IPS-18c (cell line): ENCODE data around the gene CTNNB1.

ENCODE experiments used
- H3K4me3 ChIP-seq: 2 replicates; pipeline ENCODE4 v1.7.0; 2013; ENCODE audit warnings: low read depth, mild to moderate bottlenecking, low read length, moderate library complexity; ENCODE audit not compliant: insufficient read depth
- H3K9me3 ChIP-seq: one replicate; pipeline ENCODE4 v1.6.1; 2013; ENCODE audit warnings: mild to moderate bottlenecking, low read length, moderate library complexity; ENCODE audit not compliant: control insufficient read depth, insufficient read depth

The CTNNB1 gene

DNA sequence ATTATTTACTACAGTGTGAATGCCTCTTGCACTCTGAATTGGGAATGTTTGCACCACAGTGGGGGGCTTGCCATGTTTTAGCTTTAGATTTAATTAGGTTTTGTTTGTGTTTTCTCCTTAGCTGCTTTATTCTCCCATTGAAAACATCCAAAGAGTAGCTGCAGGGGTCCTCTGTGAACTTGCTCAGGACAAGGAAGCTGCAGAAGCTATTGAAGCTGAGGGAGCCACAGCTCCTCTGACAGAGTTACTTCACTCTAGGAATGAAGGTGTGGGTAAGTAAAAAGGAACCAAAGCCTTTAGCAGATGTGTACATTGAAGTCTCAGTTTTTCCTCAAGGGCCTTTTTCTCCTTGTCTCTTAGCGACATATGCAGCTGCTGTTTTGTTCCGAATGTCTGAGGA, 36.9 kb downstream of the CTNNB1 start:
- H3K9me3 ChIP-seq, result no peaks in the 10 kb centered on the region
- H3K4me3 ChIP-seq, result no peak overlapping the region; the same call in 1 of the 2 replicates

DNA sequence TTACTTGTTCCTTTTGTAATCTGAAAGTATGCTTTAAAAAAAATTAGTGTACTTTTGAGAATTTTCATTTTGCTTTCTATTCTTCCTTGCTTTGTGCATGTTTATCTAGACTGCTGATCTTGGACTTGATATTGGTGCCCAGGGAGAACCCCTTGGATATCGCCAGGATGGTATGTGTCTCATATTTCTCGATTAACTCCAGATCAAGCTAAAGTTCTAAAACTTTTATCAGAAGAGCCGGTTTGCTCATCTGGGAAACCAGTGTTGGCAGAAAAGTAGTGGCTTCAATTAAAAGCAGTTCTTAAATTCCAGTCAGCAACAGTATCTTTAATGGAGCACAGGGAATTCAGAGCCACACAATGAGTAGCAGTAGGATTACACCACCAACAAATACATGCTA, 38.6 kb downstream of the CTNNB1 start:
- H3K4me3 ChIP-seq, result no peak overlapping the region
- no peaks in the 10 kb centered on the region for H3K9me3 ChIP-seq

DNA sequence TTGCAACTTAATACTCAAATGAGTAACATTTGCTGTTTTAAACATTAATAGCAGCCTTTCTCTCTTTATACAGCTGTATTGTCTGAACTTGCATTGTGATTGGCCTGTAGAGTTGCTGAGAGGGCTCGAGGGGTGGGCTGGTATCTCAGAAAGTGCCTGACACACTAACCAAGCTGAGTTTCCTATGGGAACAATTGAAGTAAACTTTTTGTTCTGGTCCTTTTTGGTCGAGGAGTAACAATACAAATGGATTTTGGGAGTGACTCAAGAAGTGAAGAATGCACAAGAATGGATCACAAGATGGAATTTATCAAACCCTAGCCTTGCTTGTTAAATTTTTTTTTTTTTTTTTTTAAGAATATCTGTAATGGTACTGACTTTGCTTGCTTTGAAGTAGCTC, 40.3 kb downstream of the CTNNB1 start:
- Histone ChIP-seq H3K9me3 (no peaks in the 10 kb centered on the region), H3K4me3 (no peak overlapping the region)

DNA sequence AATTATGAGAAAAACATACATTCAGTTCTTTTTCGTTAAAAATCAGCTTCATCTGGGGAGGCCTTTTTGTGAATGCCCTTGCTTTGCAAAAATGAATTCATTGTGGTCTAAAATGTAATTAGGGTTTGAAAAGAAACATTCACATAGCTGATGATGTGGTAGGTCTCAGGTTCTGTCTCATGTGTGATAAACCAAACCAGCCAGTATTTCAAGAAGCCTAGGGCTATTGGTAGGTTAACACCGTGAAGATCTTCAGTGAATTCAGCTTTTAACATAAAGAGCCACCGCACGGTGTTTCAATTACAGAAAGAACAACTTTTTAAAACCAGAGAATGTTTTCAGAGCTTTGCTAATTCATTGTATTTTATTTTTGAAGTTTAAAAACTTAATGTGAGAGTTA, 41.9 kb downstream of the CTNNB1 start:
- Histone ChIP-seq H3K9me3 (no peaks in the 10 kb centered on the region), H3K4me3 (no peak overlapping the region)

DNA sequence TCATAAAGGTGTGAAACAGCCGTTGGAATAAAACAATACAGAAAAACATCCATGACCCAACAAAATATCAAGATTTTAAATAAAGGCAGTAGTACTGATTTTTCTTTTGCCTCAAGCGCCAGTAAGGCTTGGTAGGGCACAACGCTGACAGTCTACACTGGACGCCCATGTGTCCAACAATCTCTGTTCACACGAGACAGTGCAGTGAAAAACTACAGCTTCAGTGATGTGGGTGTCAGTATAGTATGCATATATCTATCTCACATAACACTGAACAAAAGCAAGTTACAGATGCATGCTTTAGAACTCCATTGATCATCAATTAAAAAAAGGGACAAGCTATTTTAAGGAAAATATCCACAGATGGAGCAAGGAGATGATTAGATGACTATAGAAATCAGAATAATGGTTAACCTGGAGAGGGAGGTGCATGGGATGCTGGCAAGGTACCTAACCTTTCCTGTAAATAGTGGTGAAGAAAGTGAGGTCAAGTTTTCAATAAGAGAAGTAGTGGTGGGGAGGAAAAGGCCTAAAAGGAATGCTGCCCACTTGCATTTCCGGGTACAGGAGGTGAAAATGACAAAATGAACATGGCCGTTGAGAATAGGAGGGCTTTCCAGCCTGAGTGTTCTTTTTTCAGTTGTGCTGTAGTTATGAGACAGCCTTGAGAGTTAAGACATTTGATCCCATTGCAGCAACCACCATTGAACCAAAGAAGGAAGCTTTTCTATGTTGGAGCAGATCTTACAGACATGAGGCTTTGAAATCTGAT, 42.7 kb downstream of the CTNNB1 start:
- H3K9me3 ChIP-seq, result no peaks in the 10 kb centered on the region
- H3K4me3 ChIP-seq, result no peak overlapping the region

DNA sequence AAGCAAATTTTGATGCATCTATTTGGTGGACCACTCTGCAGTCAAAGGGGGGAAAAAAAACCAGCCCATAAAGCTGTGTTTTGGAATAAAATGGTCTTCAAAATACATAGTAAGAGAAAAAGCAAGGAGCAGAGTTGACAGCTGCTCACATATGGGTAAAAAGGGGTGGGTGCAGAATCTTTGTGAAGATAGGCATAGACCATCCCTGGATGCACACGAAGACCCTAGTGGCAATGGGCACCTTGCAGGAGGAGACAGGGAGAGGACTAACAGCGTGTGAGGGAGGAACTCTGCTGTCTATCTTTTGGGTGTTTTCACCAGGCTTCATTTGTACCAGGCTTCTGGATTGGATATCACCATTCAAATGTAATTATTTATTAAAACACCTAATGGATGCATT, 43.9 kb downstream of the CTNNB1 start:
- no peak overlapping the region for H3K4me3 ChIP-seq

DNA sequence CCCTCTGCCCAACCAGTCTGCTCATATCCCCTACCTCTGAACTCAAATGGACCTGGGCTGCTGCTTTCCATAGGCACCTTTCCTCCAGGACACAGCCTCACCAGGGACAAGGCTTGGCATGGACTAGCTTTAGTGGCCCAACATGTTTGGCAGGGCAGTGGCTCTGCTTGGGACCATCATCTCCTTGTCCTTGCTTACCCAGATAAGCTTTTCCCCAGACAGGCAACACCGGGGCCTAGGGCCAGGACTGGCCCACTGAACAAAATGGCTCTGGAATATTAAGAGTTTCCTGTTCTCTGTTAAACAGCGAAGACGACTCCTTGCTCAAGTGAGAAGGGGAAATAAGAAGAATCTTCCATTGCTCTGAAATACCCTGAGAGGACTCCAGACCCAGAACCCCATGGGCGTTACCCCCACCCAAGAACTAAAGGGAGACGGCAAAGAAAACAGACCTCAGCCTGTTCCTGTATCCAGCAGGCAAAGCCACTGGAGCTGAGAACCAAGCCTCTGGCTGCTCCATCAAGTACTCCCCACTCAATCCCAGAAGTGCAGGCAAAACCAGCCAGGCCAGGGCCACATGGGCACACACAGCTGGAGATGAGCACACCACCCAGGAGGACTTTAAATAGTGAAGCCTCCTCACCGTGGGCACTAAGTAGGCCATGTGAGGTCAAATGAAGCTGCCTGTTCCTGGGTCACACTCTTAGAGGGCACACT, 45.5 kb downstream of the CTNNB1 start:
- Histone ChIP-seq H3K4me3 (no peak overlapping the region), H3K9me3 (no peaks in the 10 kb centered on the region)

More for the DNA sequence above, 43.9 kb downstream of the CTNNB1 start:
- no peaks in the 10 kb centered on the region for H3K9me3 ChIP-seq

DNA sequence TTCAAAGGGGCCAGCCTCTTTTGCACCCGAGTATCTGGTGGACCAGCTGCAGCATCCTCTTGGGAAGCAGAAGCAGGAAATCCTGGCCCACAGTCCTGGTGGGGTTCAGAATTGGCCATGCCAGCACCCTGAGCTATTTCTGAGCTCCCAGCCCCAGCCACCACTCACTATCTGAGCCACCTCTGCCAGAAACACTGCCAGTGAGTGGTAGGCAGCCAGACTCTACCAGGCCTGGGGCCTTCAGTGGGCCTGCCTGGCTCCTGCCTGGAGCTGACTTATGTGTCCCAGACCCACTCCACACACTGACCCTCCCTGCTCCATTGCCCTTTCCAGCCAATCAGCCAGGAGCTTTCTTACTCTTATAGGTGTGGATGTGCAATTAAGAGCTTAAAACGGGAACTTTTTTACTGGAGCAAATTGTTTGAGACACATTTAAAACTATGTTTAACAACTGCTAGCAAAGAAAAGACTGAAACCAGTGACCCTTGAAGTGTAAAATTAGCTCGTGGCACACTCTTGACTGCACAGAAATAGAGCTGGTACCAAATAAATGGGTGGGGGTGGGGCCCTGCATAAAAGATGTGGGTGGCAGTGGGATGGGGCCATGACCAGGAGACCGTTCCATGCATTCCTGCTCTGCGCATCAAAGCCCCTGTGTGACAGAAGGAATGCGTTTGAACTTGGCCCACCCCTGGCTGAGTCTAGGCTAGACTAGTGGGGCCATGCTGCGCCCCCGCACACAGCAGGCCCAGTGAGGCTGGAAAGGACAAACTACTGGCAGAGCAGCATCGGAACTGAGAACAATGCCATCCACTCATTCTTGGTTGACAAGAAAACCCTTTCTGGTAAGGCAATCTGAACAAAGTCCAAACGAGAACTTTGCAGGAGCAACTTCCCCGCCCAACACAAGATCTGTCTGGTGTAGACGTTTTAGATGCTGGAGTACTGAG, 48.0 kb downstream of the CTNNB1 start:
- no peak overlapping the region for H3K4me3 ChIP-seq

DNA sequence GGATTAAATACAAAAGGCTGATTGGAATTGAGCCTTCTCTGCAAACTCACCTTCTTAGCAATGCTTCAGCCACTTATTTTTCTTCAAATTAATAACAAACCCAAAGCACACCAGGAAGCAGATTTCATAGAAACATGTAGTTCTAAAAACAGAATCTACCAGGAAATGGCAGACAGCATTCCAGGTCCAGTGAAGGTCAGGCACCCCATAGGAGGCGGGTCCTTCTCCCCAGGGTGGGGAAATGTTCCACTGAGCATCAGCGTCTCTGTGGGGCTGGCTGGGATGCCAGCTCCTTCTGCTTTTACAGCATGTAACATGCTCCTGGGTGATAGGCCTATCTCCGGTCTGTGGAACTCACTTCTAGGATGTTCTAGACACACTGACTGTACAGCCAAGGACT, 49.2 kb downstream of the CTNNB1 start:
- Histone ChIP-seq H3K9me3 (no peaks in the 10 kb centered on the region), H3K4me3 (no peak overlapping the region)

More for the DNA sequence above, 48.0 kb downstream of the CTNNB1 start:
- no peaks in the 10 kb centered on the region for H3K9me3 ChIP-seq

DNA sequence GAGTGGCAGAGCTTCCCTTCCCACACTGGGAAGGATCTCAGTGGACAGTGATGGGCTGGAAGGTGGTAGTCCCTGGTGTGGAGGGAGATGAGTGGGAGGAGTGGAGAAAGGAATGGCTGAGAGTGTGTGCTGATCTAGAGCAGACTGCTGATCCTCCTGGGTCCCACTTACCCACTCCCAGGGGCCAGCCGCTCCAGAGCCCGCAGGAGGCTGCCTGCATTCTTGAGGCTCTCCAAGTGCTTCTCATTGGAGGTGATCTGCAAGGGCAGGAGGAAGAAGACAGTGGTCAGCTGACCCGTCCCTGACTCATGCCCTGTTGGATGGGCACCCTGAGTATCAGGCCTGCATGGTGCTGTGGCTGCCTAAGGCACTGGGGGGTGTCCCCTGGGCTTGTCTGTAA, 50.0 kb downstream of the CTNNB1 start:
- Histone ChIP-seq H3K9me3 (no peaks in the 10 kb centered on the region), H3K4me3 (no peak overlapping the region)

DNA sequence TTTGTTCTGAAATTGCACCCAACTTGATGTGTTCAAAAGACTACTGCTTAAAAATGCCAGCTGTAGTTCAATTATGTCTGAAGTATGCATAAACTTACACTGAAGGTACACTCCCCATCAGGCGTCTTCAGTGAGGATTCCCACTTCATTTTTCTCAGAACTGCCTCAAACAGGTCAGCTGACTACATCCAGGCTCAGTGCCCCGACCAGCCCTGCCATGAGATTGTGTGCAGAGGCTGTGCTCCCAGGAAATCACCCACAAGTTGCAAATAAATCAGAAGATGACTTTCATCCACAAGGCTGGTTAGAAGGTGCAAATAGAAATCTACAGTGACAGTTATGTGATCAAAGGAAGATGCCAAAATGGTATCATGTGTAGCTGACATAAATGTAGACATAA, 51.5 kb downstream of the CTNNB1 start:
- Histone ChIP-seq H3K4me3 (no peak overlapping the region), H3K9me3 (no peaks in the 10 kb centered on the region)

DNA sequence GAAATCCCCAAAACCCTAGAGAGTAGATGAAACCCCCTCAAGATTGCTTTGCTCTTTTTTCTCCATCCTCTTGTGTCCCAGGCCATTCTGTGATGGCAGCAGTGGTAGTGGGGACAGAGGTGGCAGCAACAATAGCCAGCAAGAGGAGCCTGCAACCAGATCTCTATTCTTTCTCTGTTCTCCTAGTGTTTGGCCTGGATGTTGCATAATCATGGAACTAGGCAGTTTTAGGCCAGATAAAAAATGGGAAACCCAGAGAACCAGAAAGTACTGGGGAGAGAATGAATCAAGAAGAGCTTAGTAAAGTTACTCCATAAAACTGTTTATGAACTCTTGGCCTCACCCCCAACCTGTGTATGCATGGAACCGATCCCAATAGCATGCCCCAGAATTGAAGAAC, 52.3 kb downstream of the CTNNB1 start:
- Histone ChIP-seq H3K9me3 (no peaks in the 10 kb centered on the region), H3K4me3 (no peak overlapping the region)

DNA sequence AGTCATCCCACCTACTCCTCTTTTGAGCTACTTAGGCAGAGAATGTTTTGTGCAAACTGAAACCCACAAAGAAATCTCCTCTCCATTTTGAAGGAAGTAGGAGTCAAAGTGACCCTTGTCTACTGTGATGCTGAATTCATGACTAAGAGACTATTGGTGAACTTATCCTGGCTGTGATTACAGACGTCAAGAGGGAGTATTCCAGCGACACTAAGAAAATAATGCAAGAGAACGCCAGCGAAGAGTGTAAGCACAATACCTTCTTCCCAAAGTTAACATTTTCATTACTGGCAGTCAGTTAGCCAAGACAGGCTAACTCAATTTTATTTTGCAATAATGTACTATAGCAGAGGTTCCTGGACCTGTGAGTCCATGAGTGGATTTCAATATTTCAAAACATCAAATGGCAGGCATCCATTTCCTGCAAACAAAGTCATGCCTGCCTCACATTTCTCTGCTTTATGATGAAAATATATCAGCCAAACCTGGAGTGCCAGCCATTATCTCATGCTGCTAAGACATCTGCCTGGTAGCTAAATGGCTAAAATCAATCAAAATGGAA, 59.0 kb downstream of the CTNNB1 start:
- H3K4me3 ChIP-seq, result no peak overlapping the region
- no peaks in the 10 kb centered on the region for H3K9me3 ChIP-seq

DNA sequence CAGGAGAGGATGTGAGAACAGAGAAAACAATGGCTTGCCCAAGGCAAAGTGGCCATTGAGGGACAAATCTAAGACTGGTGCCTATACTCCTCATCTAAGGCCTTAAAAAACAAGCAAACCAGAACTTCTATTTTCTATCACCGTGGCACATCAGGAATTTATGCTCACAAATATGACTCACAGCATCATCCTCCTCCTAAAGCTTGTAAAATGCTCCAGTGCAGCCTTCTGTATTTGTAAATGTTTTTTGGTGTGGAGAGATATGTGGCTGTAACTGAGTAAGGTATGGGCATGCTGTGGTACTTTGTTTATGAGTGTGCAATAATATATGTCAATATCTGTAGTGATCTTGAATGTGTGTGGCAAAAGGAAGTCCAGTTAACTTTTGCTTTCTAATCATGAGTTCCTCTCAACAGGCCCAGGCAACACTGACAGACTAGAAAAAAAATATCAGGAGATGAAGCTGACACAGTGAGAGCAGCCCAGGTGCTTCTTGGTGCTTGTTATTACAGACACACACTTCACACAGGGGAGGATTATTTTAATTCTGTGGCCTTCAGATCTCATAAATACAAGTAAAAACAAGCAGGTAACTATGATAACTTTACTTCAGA, 60.3 kb downstream of the CTNNB1 start:
- Histone ChIP-seq H3K4me3 (no peak overlapping the region), H3K9me3 (no peaks in the 10 kb centered on the region)

DNA sequence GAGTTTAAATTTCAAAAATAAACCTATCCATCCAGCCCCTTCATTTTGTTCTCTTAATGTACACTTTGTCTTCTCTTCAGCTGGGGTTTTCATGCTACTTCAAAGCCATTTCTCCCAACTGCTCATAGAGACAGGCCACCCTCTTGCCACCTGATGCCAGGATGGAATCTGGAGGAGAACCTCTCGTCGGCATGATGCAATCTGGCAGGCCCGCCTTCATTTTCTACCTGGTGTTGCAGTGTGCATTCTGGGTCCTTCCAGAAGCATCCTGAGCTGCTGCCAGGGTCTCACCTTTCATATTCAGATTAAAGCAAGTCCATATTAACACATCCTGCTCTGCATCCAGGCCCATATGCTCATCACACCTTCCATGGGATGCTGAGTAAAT, 60.8 kb downstream of the CTNNB1 start:
- H3K9me3 ChIP-seq, result no peaks in the 10 kb centered on the region
- no peak overlapping the region for H3K4me3 ChIP-seq

DNA sequence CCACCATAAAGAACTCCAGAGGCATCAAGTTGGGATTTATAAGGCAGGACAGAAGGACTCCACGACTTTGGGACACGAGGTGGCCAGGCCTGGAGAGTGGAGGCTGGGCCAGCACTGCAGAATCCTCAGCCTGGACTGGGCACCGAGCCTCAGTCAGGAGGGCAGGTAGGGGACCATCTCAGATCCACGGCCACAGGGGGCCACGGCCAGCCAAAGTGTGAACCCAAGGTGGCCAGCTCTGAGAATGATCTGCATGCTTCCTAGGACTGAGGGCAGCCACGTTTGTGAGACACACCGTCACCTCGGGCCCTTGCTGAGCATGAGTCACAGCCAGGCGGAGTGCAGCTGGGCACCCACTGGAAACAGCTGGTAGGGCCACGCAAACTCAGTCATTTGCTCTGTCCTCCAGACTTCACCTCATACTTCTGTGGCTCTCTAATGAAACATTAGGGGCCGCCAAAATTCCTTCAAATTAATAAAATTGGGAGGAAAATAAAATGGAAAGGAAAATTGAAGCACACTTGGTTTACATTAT, 65.8 kb downstream of the CTNNB1 start:
- no peaks in the 10 kb centered on the region for H3K9me3 ChIP-seq
- no peak overlapping the region for H3K4me3 ChIP-seq

DNA sequence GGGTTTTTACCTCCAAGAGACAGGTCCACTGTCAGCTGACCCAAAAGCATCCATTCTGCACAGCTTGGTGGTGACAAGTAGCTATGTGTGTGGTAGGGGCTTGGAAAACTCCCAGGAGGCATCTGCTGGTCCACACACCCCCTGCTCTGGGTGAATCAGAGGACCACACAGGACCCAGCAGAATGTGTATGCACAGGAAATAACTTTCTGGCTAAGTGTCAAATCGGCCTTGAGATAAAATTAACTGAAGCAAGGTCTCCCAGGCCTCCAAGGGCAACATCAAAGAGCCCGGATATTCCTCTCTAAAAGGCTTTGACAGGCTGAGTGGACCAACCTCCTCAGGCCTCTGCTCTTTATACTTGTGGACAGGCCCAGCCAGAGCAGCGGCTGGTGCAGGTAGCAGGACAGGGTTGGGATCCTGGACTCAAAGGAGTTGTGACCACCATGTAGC, 66.5 kb downstream of the CTNNB1 start:
- Histone ChIP-seq H3K9me3 (no peaks in the 10 kb centered on the region), H3K4me3 (no peak overlapping the region)
